Activated CD8-positive, alpha-beta T cell treated with anti-CD3 and anti-CD28 coated beads, Interleukin-2, amount 10 ng/mL, durations not matched to agents 7 days and 5 days (primary cell): ENCODE measurements around the gene OR13C4. TPM values are rescaled to one million over a fixed set of nuclear protein-coding genes. Genes with fewer than 3 reads are reported as not detected.

Source experiments
- ATAC-seq: fragments of 150-1000 bp; cut with Tn5 transposase; one replicate; pipeline ENCODE4 v1.10.0; 2021; ENCODE audit warnings: moderate library complexity
- CTCF ChIA-PET: fragments of 350-600 bp; sonication (Branson Sonifier 250); formaldehyde crosslinking; loops from one replicate; lab custom pipeline; 2021; ENCODE audit warnings: antibody characterized with exemption; lab: Charles Lee
- POLR2A ChIA-PET: fragments of 350-600 bp; sonication (Branson Sonifier 250); formaldehyde crosslinking; loops from one replicate; lab custom pipeline; 2021; ENCODE audit warnings: antibody characterized with exemption; lab: Charles Lee
- DNase-seq: peaks from one replicate; pipeline ENCODE4 v3.0.0-alpha.2; 2020
- H3K27ac Mint-ChIP-seq: one replicate; pipeline ENCODE4 v1.8.0; 2021; ENCODE audit warnings: mild to moderate bottlenecking, mixed read lengths
- H3K27me3 Mint-ChIP-seq: one replicate; pipeline ENCODE4 v1.8.0; 2021; ENCODE audit warnings: low read depth, mixed read lengths
- H3K36me3 Mint-ChIP-seq: one replicate; pipeline ENCODE4 v1.8.0; 2021; ENCODE audit warnings: low read depth, mixed read lengths
- H3K4me1 Mint-ChIP-seq: one replicate; pipeline ENCODE4 v1.8.0; 2021; ENCODE audit warnings: low read depth, mixed read lengths
- H3K4me3 Mint-ChIP-seq: one replicate; pipeline ENCODE4 v1.8.0; 2021; ENCODE audit warnings: mild to moderate bottlenecking, mixed read lengths
- H3K9me3 Mint-ChIP-seq: one replicate; pipeline ENCODE4 v1.8.0; 2022; ENCODE audit warnings: mixed read lengths; ENCODE audit not compliant: insufficient read depth
- total RNA-seq, 2 experiments: library from RNA; stranded (reverse); gene quantifications; one replicate each; pipeline ENCODE4 v1.2.3, GENCODE V29; 2021

Gene OR13C4
- total RNA-seq, 2 experiments from 2014 or later = not detected

DNA sequence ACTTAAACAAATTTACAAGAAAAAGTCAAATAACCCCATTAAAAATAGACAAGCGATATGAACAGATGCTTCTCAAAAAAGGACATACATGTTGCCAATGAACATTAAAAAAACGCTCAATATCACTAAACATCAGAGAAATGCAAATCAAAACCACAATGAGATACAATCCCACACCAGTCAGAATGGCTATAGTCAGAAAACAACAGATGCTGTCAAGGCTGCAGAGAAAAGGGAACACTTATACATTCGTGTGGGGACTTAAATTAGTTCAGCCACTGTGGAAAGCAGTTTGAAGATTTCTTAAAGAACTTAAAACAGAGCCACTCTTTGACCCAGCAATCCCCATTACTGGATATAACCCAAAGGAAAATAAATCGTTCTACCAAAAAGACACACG is 12.1 kb downstream of the OR13C4 start:
- Mint-ChIP-seq H3K36me3 (no peaks in the 10 kb centered on the region), H3K27ac (no peak overlapping the region), H3K9me3 (no peaks in the 10 kb centered on the region), H3K4me3 (no peak overlapping the region), H3K27me3 (no peaks in the 10 kb centered on the region), H3K4me1 (no peaks in the 10 kb centered on the region)
- ChIA-PET POLR2A (no interaction called here), CTCF (no interaction called here)
- ATAC-seq (no peak), DNase-seq (no peak)

DNA sequence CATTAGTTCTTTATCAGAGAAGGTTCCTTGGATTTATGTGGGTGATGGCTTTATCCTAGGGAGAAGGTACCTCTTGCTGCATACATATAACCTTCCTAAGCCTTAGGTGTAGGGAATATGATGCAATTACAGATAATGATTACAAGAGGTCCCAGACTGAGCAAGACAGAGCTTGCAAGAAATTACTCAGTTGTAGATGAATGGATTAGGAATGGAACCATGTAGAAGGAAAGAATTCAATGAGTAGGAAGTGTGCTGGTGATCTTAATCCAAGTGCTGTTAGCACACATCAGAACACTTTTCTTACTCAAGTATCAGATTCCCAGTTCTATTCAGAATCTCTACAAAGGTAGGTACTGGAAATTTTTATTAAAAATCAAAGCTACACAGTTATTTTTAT is 20.4 kb downstream of the OR13C4 start:
- DNase-seq (no peak), ATAC-seq (no peak)
- Mint-ChIP-seq H3K36me3 (no peaks in the 10 kb centered on the region), H3K27me3 (no peaks in the 10 kb centered on the region), H3K9me3 (no peaks in the 10 kb centered on the region), H3K27ac (no peak overlapping the region), H3K4me3 (no peak overlapping the region), H3K4me1 (no peaks in the 10 kb centered on the region)
- ChIA-PET CTCF (no interaction called here), POLR2A (no interaction called here)

DNA sequence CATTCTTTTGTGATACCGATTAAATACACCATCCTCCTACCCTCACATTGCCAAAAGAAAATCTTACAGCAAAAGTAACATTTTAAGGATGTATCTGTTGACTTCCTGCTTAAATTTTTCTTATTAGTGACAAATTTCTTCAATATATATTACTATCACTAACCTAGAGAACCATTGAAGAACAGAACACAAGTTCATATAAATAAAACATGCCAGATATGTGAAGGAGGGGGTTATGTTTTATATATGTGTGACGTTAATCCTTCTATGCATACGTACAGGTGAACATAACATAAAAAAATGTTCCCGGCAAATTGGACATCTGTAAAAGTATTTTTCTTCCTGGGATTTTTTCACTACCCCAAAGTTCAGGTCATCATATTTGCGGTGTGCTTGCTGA is 23.0 kb downstream of the OR13C4 start, which contains the start of gene OR13F1:
TSS of gene OR13F1 (plus strand) at position 301 of the 400 bp plus-strand sequence. CDS start at position 301, 0 bp downstream.
- Mint-ChIP-seq H3K9me3 (no peaks in the 10 kb centered on the region), H3K27ac (no peak within 1 kb of the TSS), H3K4me1 (no peaks in the 10 kb centered on the region), H3K27me3 (no peaks in the 10 kb centered on the region), H3K36me3 (no peaks in the 10 kb centered on the region), H3K4me3 (no peak within 1 kb of the TSS)
- no peak for DNase-seq
- ATAC-seq = no peak
- ChIA-PET POLR2A (no interaction called here), CTCF (no interaction called here)

DNA sequence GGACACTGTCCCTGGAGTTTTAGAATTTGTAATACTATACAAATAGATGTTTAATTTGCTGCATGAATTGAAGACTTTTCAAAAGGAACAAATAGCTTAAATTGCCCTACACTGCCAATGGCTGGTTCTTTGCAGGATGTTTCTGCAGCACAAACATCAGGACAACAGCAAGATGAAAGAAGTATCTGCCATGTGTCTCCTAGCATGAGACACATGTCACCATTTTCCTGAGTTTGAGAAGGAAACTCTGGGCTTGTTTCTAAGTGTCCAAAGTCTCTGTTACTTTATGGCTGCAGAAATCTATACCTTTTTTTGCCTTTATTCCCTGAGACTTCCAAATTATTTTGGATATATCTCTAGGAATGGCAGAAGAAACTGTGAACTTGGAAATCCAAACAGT is 23.6 kb downstream of the OR13C4 start:
- H3K36me3 Mint-ChIP-seq = no peaks in the 10 kb centered on the region
- H3K9me3 Mint-ChIP-seq = no peaks in the 10 kb centered on the region
- CTCF ChIA-PET = no interaction called here

DNA sequence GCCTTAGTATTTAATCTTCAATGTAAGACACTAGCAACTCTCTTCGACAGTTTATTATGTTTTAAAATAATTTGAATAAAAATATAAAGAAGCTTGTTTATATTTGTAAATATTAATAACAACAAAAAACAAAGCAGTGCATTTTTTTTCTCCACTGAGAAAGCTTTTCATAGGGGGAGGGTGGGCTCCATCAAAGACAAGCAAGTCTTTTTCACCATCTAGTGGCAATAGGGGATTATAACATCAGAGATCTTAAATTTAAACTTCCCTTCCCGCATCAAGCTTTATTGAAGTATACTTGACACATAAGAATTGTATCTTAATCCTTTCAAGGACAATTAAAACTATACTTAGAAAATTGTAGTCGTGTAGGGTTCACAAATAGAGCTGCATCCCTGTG is 32.2 kb downstream of the OR13C4 start:
- Mint-ChIP-seq H3K9me3 (no peaks in the 10 kb centered on the region), H3K27ac (no peak overlapping the region), H3K36me3 (no peaks in the 10 kb centered on the region), H3K4me1 (no peaks in the 10 kb centered on the region), H3K4me3 (no peak overlapping the region), H3K27me3 (no peaks in the 10 kb centered on the region)
- CTCF ChIA-PET = no interaction called here
- POLR2A ChIA-PET = no interaction called here
- DNase-seq = no peak
- no peak for ATAC-seq

More for the DNA sequence above, 23.6 kb downstream of the OR13C4 start:
- no peak for DNase-seq
- ATAC-seq = no peak
- Mint-ChIP-seq H3K27ac (no peak overlapping the region), H3K27me3 (no peaks in the 10 kb centered on the region), H3K4me3 (no peak overlapping the region), H3K4me1 (no peaks in the 10 kb centered on the region)
- POLR2A ChIA-PET = no interaction called here

DNA sequence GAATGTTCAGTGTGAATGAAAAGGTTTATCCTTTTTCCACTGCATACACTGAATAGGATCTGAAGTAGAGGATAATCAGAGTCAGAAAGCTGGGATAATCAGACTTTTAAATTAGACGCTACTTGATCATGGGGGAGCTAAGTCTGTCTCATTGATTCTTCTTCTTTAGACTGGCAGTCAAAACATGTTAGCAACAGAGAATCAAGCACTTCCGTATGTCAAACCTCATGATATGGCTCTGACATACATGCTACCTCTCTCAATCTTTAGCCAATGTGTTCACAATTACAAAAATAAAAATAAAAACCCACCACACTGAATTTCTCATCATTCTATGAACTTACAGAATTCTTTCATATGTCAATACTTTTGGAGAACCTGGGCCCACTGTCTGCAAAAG is 42.0 kb downstream of the OR13C4 start:
- POLR2A ChIA-PET = no interaction called here
- H3K27me3 Mint-ChIP-seq = no peaks in the 10 kb centered on the region
- H3K4me1 Mint-ChIP-seq = no peaks in the 10 kb centered on the region
- no peak overlapping the region for H3K4me3 Mint-ChIP-seq
- no peaks in the 10 kb centered on the region for H3K36me3 Mint-ChIP-seq
- CTCF ChIA-PET = no interaction called here
- no peak for DNase-seq
- no peaks in the 10 kb centered on the region for H3K9me3 Mint-ChIP-seq
- ATAC-seq = no peak
- no peak overlapping the region for H3K27ac Mint-ChIP-seq

DNA sequence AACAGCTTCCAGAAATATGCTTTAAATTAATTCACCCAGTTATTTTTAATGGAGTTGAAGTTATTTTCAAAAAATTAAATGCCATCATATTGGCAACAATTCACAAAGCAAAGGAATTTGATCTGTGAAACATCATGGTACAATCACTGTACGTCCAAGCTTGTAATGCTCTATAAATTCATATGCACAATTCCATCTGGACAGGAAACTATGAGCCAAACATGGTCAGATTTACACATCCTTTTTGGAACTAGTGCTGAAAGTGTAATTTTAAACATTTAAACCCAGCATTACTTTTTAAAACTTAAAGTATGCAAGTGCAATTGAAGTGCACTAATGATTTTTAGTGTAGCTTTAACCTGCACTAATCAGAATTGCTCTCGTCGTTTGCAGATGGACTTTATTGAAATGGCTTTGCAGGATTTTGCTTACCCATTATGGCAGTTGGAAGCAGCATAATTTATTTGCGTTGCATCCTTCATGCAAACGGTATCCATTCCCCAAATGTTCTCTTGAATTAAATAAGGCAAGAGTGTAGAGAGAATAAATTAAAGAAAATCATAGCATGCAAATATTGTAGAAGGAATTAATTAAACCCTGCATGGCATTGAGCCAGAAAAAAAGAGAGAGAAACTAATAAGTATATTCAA is 44.0 kb downstream of the OR13C4 start:
- no peaks in the 10 kb centered on the region for H3K36me3 Mint-ChIP-seq
- CTCF ChIA-PET = no interaction called here
- DNase-seq = no peak
- H3K27me3 Mint-ChIP-seq = no peaks in the 10 kb centered on the region
- H3K4me1 Mint-ChIP-seq = no peaks in the 10 kb centered on the region
- no peak overlapping the region for H3K4me3 Mint-ChIP-seq
- POLR2A ChIA-PET = no interaction called here
- H3K27ac Mint-ChIP-seq = no peak overlapping the region
- no peak for ATAC-seq
- H3K9me3 Mint-ChIP-seq = no peaks in the 10 kb centered on the region

Other genes with a start within 250 kb of the OR13C4 start
- gene OR13F1, start 22.9 kb downstream of the OR13C4 start, total RNA-seq = not detected
- gene OR13C3, start 9.6 kb upstream of the OR13C4 start, total RNA-seq = not detected
- not detected for gene OR13C8, start 42.0 kb upstream of the OR13C4 start, total RNA-seq
- gene OR13C5, start 72.2 kb upstream of the OR13C4 start, total RNA-seq = not detected
- gene OR13C2, start 78.4 kb upstream of the OR13C4 start, total RNA-seq = not detected
- not detected for gene OR13C9, start 91.0 kb upstream of the OR13C4 start, total RNA-seq
- not detected for gene OR13D1, start 167.3 kb upstream of the OR13C4 start, total RNA-seq
- gene NIPSNAP3A, start 220.5 kb upstream of the OR13C4 start, total RNA-seq = 10 to 100 TPM; 24.1 to 24.6 TPM
- gene NIPSNAP3B, start 236.9 kb upstream of the OR13C4 start, total RNA-seq = under 1 TPM; 0.16 to 0.63 TPM